ENCODE results near the gene ADIPOQ.
"Not testable (repeated sequence)": the region's sequence is repeated elsewhere in the genome, so short reads cannot be mapped to it uniquely, and the experiment has no call there.

Gene ADIPOQ

DNA sequence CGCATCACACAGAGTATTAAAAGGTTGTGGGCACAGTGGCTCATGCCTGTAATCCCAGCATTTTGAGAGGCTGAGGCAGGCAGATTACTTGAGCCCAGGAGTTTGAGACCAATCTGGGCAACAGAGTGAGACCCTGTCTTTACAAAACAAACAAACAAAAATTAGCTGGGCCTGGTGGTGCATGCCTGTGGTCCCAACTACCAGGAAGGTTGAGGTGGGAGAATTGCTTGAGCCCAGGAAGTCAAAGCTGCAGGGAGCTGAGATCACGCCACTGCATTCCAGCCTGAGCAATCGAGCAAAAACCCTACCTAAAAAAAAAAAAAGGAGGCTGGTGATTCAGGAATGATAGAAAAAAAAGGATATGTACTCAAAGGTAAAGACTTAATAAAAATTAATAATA lies 59.6 kb downstream of the ADIPOQ start:
- DNase-seq (ENCODE audit: low read depth) = no peak

DNA sequence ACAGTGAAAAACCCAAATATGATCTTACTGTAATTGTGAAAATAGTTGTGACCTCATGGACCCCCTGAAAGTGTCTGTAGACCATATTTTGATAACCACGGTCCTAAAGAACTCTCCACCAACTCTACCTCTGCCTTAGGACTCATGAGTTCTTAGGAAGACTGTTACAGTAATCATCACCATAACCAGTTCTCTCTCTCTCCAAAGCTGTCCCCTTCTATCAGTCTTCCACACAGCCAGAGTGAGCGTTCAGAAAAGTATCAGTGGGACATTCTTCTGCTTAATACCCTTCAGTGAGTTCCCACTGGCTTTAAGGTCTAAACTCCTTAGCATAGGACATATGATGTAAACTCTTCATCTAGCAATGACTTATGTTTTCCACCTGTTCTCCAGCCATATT lies 60.2 kb downstream of the ADIPOQ start:
- DNase-seq (ENCODE audit: low read depth) = no peak

DNA sequence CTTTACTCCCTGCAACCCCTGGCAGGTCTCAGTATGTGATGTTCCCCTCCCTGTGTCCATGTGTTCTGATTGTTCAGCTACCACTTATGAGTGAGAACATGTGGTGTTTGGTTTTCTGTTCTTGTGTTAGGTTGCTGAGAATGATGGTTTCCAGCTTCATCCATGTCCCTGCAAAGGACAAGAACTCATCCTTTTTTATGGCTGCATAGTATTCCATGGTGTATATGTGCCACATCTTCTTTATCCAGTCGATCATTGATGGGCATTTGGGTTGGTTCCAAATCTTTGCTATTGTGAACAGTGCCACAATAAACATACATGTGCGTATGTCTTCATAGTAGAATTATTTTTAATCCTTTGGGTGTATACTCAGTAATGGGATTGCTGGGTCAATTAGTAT lies 61.2 kb downstream of the ADIPOQ start:
- not testable (repeated sequence) for DNase-seq (ENCODE audit: low read depth)

DNA sequence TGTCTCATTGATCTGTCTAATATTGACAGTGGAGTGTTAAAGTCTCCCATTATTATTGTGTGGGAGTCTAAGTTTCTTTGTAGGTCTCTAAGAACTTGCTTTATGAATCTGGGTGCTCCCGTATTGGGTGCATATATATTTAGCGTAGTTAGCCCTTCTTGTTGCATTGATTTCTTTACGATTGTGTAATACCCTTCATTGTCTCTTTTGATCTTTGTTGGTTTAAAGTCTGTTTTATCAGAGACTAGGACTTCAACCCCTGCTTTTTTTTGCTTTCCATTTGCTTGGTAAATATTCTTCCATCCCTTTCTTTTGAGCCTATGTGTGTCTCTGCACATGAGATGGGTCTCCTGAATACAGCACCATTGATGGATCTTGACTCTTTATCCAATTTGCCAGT lies 64.6 kb downstream of the ADIPOQ start:
- not testable (repeated sequence) for DNase-seq (ENCODE audit: low read depth)
